Skin epidermis (tissue), 12 donors: ENCODE results near the gene ARRDC5.
"Not testable (repeated sequence)": the region's sequence is repeated elsewhere in the genome, so short reads cannot be mapped to it uniquely, and the experiment has no call there.

ENCODE experiments used
- H3K27ac ChIP-seq, 21 experiments: fragments of 200-600 bp; sonication (generic) in 11 of 21; one replicate each; pipeline ENCODE4 v1.5.0; 2020; ENCODE audit warnings: mild to moderate bottlenecking in 3 of 21, inconsistent platforms in 2 of 21, moderate library complexity in 2 of 21
- H3K4me3 ChIP-seq, 7 experiments: fragments of 200-600 bp; sonication (generic) in 2 of 7; one replicate each; pipeline ENCODE4 v1.5.0; 2020; ENCODE audit warnings: inconsistent platforms in 2 of 7, mild to moderate bottlenecking in 2 of 7, moderate library complexity in 1 of 7

Gene ARRDC5

GRCh38 chr19:4911314-4911713 is 8.6 kb upstream of the ARRDC5 start:
- H3K4me3 ChIP-seq: peak overlapping the region; percentile 19 to 80 (median 60)
- H3K27ac ChIP-seq: peak overlapping the region in 20 of 21 experiments; percentile 13 to 84 (median 72)

- H3K27ac ChIP-seq: peak overlapping the region in 19 of 21 experiments; percentile 10 to 84 (median 70)
- peak overlapping the region; percentile 40 to 80 (median 62) for H3K4me3 ChIP-seq
These were observed 8.0 kb upstream of the ARRDC5 start for GRCh38 chr19:4910594-4911281.

- peak overlapping the region in 20 of 21 experiments; percentile 23 to 84 (median 68) for H3K27ac ChIP-seq
These were observed 7.3 kb upstream of the ARRDC5 start for GRCh38 chr19:4909897-4910593.

GRCh38 chr19:4909156-4909896 is 6.6 kb upstream of the ARRDC5 start, which contains the start of gene UHRF1:
Gene UHRF1 (plus strand): TSS chr19:4909501. CDS start chr19:4910886, 1,385 bp downstream.
- Histone ChIP-seq H3K4me3 (peak within 1 kb of the TSS; percentile 40 to 80 (median 62)), H3K27ac (peak within 1 kb of the TSS in 19 of 21 experiments; percentile 23 to 84 (median 70))

More at GRCh38 chr19:4909897-4910593, 7.3 kb upstream of the ARRDC5 start:
- H3K4me3 ChIP-seq: peak overlapping the region; percentile 40 to 80 (median 62)

DNA sequence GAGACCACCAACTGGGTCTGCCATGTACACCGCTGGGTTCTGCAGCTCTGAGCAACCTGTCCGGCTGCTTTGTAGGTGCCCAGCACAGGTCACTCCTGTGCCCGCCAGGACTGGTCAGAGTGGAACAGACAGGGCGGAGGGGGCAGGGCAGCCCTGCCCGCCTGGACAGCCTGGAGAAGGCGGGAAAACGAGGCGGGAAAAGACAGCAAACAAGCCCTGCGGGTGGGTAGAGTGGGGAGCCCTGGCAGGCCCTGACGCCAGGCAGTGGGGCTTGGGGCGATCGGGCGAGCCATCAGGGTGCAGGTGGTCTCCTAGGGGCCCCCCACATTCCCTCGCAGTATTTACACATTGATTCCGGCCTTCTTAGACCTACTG is 6.1 kb upstream of the ARRDC5 start:
- no peak overlapping the region for H3K27ac ChIP-seq
- H3K4me3 ChIP-seq: no peak overlapping the region

DNA sequence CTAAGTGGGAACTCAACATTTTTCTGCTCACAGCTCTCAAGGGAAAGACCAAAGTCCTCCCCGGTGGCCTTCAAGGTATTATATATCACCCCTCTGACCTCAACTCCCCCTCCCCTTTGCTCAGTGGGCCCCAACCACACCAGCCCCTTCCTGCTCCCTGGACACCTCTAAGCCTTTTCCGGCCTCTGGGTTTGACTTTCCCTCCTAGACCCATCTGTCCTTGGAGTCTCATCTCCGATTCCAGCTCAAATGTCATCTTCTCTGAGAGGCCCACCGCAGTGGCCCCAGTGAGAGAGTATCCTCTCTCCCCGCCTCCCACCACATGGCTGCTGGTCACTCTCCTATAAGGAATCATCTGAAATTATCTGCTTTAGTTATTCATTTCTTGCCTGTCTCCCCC is 5.7 kb upstream of the ARRDC5 start:
- Histone ChIP-seq H3K27ac (no peak overlapping the region), H3K4me3 (no peak overlapping the region)

- H3K27ac ChIP-seq: no peak overlapping the region
- H3K4me3 ChIP-seq: no peak overlapping the region
These were observed 4.3 kb upstream of the ARRDC5 start for GRCh38 chr19:4906963-4907362.

- H3K27ac ChIP-seq: no peak overlapping the region
These were observed 1.8 kb upstream of the ARRDC5 start for GRCh38 chr19:4904481-4904880.

DNA sequence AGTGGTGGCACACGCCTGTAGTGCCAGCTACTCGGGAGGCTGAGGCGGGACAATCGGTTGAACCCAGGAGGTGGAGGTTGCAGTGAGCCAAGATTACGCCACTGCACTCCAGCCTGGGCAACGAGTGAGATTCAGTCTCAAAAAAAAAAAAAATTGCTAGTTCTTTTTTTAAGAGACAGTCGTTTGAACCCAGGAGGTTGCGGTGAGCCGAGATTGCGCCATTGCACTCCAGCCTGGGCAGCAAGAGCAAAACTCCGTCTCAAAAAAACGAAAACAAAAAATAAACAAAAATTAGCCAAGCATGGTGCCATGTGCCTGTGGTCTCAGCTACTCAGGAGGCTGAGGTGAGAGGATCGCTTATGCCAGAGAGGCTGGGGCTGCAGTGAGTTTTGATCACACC is 1.8 kb downstream of the ARRDC5 start:
- H3K4me3 ChIP-seq, H3K27ac ChIP-seq: not testable (repeated sequence)

More at GRCh38 chr19:4904481-4904880, 1.8 kb upstream of the ARRDC5 start:
- no peak overlapping the region for H3K4me3 ChIP-seq

- Histone ChIP-seq H3K27ac (no peak overlapping the region), H3K4me3 (no peak overlapping the region)
These were observed 5.5 kb downstream of the ARRDC5 start for GRCh38 chr19:4897146-4897545.

GRCh38 chr19:4896372-4896771 is 6.3 kb downstream of the ARRDC5 start:
- Histone ChIP-seq H3K4me3 (no peak overlapping the region), H3K27ac (no peak overlapping the region)

DNA sequence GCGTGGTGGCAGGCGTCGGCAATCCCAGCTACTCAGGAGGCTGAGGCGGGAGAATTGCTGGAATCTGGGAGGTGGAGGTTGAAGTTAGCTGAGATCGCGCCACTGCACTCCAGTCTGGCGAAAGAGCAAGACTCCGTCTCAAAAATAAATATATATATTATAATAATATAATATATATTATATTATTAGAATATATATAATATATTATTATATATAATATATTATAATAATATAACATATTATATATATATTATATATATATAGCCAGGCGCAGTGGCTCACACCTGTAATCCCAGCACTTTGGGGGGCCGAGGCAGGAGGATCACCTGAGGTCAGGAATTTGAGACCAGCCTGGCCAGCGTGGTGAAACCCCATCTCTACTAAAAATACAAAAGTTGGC is 9.7 kb downstream of the ARRDC5 start:
- H3K27ac ChIP-seq, H3K4me3 ChIP-seq: not testable (repeated sequence)

DNA sequence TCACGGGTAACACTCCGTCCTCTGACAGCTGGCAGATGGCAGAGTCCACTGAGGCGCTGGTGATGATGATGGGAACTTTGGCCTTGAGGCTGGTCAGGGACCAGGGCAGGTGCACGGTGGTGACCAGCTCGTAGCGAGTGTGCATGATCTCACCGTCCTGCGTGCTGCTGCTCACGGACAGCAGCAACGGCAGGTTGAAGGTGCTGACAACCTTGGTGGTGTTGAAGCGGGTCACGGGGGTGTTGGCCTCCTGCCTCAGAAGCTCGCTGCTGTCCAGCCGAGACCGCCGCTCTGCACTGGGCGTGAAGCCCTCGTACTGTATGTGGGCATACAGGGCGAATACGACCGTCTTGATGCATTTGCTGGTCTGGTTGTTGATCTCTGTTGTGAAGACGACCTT is 11.6 kb downstream of the ARRDC5 start:
- H3K4me3 ChIP-seq: no peak overlapping the region
- H3K27ac ChIP-seq: no peak overlapping the region

DNA sequence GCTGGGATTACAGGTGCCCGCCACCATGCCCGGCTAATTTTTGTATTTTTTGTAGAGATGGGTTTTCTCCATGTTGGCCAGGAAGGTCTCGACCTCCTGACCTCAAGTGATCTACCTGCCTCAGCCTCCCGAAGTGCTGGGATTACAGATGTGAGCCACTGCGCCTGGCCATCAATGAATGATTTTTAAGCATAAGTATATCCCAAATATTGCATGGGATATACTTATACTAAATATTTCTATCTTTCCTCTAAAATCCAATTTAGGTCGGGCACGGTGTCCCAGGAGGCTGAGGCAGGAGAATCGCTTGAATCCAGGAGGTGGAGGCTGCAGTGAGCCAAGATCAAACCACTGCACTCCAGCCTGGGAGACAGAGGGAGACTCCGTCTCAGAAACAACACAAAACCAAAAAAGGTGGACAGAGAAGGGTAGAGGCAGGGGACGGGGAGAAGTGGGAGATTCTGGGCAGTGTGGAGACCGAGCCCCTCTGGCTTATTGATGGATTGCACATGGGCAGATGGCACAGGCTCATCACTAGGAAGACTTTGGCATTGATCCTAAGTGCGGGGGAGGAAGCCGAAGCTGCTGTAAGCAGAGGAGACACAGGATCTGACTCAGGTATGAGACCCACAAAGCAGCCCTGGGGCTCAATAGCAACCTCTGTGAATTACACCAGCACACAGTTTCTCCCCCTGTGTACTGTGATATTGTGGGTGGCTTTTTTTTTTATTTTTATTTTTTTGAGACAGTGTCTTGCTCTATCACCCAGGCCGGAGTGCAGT is 13.5 kb downstream of the ARRDC5 start:
- Histone ChIP-seq H3K27ac (no peak overlapping the region), H3K4me3 (no peak overlapping the region)

- H3K4me3 ChIP-seq, H3K27ac ChIP-seq: not testable (repeated sequence)
These were observed 14.9 kb downstream of the ARRDC5 start for GRCh38 chr19:4887803-4888202.

GRCh38 chr19:4884993-4885392 is 17.7 kb downstream of the ARRDC5 start:
- not testable (repeated sequence) for H3K4me3 ChIP-seq, H3K27ac ChIP-seq

- not testable (repeated sequence) for H3K4me3 ChIP-seq, H3K27ac ChIP-seq
These were observed 19.8 kb downstream of the ARRDC5 start for GRCh38 chr19:4882874-4883273.

GRCh38 chr19:4879041-4879440 is 23.7 kb downstream of the ARRDC5 start:
- Histone ChIP-seq H3K27ac (no peak overlapping the region), H3K4me3 (no peak overlapping the region)

- peak overlapping the region in 1 of 21 experiments; percentile 33 for H3K27ac ChIP-seq
These were observed 24.2 kb downstream of the ARRDC5 start for GRCh38 chr19:4878491-4878968.

More at GRCh38 chr19:4878491-4878968, 24.2 kb downstream of the ARRDC5 start:
- H3K4me3 ChIP-seq: no peak overlapping the region
